Measurements from ENCODE around the gene SET. TPM values are rescaled to one million over a fixed set of nuclear protein-coding genes. Genes with fewer than 3 reads are reported as not detected.

SET gene
- total and polyA plus RNA-seq, 2 of the 13 experiments (the other 11 are each of a cell fraction or from before 2014, with no cell fraction given): 94.2 to 611 TPM

DNA sequence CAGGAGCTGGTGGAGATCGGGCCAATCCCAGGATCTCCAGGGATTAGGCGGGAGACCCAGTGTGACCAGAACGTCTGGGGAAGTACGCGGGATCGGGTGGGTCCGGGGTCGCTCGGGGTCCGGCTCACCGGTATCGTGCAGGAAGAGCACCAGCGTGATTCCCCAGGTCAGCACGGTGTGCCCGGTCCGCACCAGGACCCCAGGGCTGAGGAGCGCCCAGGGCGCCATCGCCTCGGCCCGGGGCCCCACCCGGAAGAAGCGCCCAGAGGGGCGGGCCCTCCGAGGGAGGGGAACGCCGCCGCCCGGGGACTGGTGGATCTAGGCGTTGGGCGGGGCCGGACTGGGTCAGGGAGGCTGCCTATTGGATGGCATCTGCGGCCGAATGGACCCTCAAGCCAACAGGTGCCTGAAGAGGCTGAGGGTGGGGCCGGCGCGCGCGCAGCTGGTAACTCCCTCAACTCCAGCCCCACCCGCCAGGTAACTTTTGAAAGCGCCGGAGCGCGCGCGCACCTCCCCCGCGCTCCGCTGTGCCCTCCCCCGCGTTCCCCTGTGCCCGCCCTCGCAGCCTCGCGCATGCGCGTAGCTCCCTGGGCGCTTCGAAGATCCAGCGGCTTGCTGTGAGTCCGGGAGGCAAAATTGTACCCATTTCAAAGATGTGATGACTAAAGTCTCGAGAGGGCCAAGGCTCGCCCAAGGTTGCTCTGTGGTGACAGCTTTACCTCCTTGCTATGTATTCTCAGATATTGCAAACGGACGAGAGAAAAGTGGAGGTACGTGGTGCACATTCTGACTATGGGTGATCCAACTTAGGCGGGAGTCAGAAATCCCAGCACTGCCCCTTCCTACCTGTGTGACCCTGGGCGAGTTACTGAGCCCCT, 35.1 kb downstream of the SET start, which contains the start of gene ZDHHC12 (continued):
- TF ChIP-seq, protein P1, sequence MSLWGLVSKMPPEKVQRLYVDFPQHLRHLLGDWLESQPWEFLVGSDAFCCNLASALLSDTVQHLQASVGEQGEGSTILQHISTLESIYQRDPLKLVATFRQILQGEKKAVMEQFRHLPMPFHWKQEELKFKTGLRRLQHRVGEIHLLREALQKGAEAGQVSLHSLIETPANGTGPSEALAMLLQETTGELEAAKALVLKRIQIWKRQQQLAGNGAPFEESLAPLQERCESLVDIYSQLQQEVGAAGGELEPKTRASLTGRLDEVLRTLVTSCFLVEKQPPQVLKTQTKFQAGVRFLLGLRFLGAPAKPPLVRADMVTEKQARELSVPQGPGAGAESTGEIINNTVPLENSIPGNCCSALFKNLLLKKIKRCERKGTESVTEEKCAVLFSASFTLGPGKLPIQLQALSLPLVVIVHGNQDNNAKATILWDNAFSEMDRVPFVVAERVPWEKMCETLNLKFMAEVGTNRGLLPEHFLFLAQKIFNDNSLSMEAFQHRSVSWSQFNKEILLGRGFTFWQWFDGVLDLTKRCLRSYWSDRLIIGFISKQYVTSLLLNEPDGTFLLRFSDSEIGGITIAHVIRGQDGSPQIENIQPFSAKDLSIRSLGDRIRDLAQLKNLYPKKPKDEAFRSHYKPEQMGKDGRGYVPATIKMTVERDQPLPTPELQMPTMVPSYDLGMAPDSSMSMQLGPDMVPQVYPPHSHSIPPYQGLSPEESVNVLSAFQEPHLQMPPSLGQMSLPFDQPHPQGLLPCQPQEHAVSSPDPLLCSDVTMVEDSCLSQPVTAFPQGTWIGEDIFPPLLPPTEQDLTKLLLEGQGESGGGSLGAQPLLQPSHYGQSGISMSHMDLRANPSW (CRISPR knock-in tag; IDR thresholded peaks at IDR 0.05; ENCODE audit: borderline replicate concordance): no peak
- TF ChIP-seq ZNF672 (CRISPR knock-in tag; IDR thresholded peaks at IDR 0.05) (no peak), ZNF20 (CRISPR knock-in tag; IDR thresholded peaks at IDR 0.05) (no peak), TBP (CRISPR knock-in tag; IDR thresholded peaks at IDR 0.05) (no peak), NCOA5 (CRISPR knock-in tag; IDR thresholded peaks at IDR 0.05) (no peak), SRSF4 (IDR thresholded peaks at IDR 0.05; ENCODE audit: low read depth, low read length, poor library complexity, severe bottlenecking) (no peak), IRF2 (CRISPR knock-in tag; IDR thresholded peaks at IDR 0.05) (peak; percentile 25; the same call in 1 of the 2 replicates), JUN (CRISPR knock-in tag; IDR thresholded peaks at IDR 0.05) (no peak), ZNF546 (CRISPR knock-in tag; conservative IDR thresholded peaks at IDR 0.05) (no peak), NFIB (CRISPR knock-in tag; IDR thresholded peaks at IDR 0.05; ENCODE audit: borderline replicate concordance) (no peak), SAP130 (CRISPR knock-in tag; IDR thresholded peaks at IDR 0.05; ENCODE audit: low read depth) (peak; percentile 92), ZFP1 (CRISPR knock-in tag; IDR thresholded peaks at IDR 0.05) (no peak), PTBP1 (IDR thresholded peaks at IDR 0.05; ENCODE audit: low read depth, low read length, poor library complexity, severe bottlenecking) (no peak), NCOR1 (IDR thresholded peaks at IDR 0.05; ENCODE audit: borderline replicate concordance, low read length) (no peak), GATAD2A (CRISPR knock-in tag; IDR thresholded peaks at IDR 0.05) (no peak; the same call in 1 of the 2 replicates), PHB2 (IDR thresholded peaks at IDR 0.05; ENCODE audit: partially characterized antibody) (no peak), ZSCAN29 (CRISPR knock-in tag; conservative IDR thresholded peaks at IDR 0.05) (no peak), ZSCAN31 (CRISPR knock-in tag; IDR thresholded peaks at IDR 0.05; ENCODE audit: low read depth) (peak; percentile 50; the same call in 1 of the 2 replicates), ZNF556 (CRISPR knock-in tag; IDR thresholded peaks at IDR 0.05; ENCODE audit: borderline replicate concordance) (no peak)
- TF ChIP-seq, protein P2, sequence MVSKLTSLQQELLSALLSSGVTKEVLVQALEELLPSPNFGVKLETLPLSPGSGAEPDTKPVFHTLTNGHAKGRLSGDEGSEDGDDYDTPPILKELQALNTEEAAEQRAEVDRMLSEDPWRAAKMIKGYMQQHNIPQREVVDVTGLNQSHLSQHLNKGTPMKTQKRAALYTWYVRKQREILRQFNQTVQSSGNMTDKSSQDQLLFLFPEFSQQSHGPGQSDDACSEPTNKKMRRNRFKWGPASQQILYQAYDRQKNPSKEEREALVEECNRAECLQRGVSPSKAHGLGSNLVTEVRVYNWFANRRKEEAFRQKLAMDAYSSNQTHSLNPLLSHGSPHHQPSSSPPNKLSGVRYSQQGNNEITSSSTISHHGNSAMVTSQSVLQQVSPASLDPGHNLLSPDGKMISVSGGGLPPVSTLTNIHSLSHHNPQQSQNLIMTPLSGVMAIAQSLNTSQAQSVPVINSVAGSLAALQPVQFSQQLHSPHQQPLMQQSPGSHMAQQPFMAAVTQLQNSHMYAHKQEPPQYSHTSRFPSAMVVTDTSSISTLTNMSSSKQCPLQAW (CRISPR knock-in tag; IDR thresholded peaks at IDR 0.05): peak; percentile 56; the same call in 1 of the 2 replicates
- TF ChIP-seq, protein P3, sequence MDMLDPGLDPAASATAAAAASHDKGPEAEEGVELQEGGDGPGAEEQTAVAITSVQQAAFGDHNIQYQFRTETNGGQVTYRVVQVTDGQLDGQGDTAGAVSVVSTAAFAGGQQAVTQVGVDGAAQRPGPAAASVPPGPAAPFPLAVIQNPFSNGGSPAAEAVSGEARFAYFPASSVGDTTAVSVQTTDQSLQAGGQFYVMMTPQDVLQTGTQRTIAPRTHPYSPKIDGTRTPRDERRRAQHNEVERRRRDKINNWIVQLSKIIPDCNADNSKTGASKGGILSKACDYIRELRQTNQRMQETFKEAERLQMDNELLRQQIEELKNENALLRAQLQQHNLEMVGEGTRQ (IDR thresholded peaks at IDR 0.05; ENCODE audit: low read depth, low read length): no peak
- TF ChIP-seq, protein P3 (CRISPR knock-in tag; IDR thresholded peaks at IDR 0.05; ENCODE audit: borderline replicate concordance): no peak
- TF ChIP-seq, protein P4, sequence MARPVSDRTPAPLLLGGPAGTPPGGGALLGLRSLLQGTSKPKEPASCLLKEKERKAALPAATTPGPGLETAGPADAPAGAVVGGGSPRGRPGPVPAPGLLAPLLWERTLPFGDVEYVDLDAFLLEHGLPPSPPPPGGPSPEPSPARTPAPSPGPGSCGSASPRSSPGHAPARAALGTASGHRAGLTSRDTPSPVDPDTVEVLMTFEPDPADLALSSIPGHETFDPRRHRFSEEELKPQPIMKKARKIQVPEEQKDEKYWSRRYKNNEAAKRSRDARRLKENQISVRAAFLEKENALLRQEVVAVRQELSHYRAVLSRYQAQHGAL (CRISPR knock-in tag; IDR thresholded peaks at IDR 0.05; ENCODE audit: not compliant biosample characterization): no peak
